Esophagus squamous epithelium (tissue), 4 donors: Measurements from ENCODE around the gene GCLC.

Source experiments
- POLR2A ChIP-seq, 4 donors: fragments of 450-650 bp; IDR thresholded peaks; one replicate each; pipeline ENCODE4 v1.6.1; 2017; ENCODE audit warnings: antibody characterized with exemption in 4 of 4, mild to moderate bottlenecking in 4 of 4, moderate library complexity in 3 of 4
- TF ChIP-seq, protein P1 (sequence below), 6 experiments: fragments of 450-650 bp in 4 of 6; fragments of 200-600 bp in 2 of 6; sonication (generic) in 2 of 6; IDR thresholded peaks; one replicate each; pipeline ENCODE4 v1.5.1; 2016 to 2019; ENCODE audit warnings: antibody characterized with exemption in 6 of 6, mild to moderate bottlenecking in 4 of 6, moderate library complexity in 4 of 6

GRCh38 chr6:53455678-53456077 lies 89.2 kb downstream of the GCLC start:
- TF ChIP-seq, protein P1, sequence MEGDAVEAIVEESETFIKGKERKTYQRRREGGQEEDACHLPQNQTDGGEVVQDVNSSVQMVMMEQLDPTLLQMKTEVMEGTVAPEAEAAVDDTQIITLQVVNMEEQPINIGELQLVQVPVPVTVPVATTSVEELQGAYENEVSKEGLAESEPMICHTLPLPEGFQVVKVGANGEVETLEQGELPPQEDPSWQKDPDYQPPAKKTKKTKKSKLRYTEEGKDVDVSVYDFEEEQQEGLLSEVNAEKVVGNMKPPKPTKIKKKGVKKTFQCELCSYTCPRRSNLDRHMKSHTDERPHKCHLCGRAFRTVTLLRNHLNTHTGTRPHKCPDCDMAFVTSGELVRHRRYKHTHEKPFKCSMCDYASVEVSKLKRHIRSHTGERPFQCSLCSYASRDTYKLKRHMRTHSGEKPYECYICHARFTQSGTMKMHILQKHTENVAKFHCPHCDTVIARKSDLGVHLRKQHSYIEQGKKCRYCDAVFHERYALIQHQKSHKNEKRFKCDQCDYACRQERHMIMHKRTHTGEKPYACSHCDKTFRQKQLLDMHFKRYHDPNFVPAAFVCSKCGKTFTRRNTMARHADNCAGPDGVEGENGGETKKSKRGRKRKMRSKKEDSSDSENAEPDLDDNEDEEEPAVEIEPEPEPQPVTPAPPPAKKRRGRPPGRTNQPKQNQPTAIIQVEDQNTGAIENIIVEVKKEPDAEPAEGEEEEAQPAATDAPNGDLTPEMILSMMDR (IDR thresholded peaks at IDR 0.05) = no peak
- no peak for TF ChIP-seq POLR2A (IDR thresholded peaks at IDR 0.05)
